GM18526 (cell line): ENCODE measurements around the gene RIC8B.

Source experiments
- POLR2A ChIP-seq: IDR thresholded peaks from 3 replicates; pipeline ENCODE4 v1.6.1; 2011; ENCODE audit not compliant: insufficient read length; ENCODE audit errors: extremely low read depth

RIC8B gene

GRCh38 chr12:106868982-106869700 lies 94.7 kb downstream of the RIC8B start:
- no peak for TF ChIP-seq POLR2A

DNA sequence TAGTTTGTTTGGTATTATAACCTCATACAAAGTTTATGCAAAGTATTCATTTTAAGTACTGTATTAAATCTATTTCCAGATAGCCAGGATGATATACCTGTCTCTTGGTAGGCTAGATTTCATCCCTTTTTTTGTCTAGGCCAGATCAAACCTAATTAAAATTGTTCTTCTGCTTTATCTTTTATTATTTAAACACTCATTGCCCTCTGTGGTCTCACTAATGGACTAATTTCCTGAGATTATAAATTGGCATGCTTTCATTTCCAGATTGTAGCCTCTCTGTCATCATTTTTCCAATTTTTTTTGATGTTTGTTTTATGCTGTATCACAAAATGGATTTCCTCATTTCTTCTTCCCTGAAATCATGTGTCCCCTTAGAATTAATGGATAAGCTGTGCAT lies 95.6 kb downstream of the RIC8B start:
- TF ChIP-seq POLR2A = no peak

GRCh38 chr12:106871477-106871876 lies 97.0 kb downstream of the RIC8B start:
- no peak for TF ChIP-seq POLR2A

DNA sequence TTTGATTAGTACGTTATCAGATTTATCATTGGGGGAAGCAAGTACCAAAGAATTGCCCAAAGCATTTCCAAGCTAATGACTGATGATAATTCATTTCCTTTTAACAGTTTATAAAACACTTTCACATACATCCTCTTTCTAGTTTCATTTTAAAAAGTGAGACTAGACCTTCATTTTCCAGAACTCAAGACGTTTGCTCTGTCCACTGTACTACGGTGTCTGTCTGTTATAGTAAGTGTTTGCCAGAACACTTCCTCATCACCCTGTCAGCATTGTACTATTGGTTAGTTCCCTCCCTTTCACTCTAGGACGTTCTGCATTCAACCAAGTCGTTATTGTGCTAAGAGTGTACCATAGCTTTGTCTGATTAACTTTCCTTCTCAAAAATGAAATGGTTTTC lies 99.5 kb downstream of the RIC8B start:
- TF ChIP-seq POLR2A = no peak

- no peak for TF ChIP-seq POLR2A
These were observed 104.3 kb downstream of the RIC8B start for GRCh38 chr12:106878804-106879203.

- TF ChIP-seq POLR2A = no peak
These were observed 105.1 kb downstream of the RIC8B start for GRCh38 chr12:106879612-106880011.

- TF ChIP-seq POLR2A = no peak
These were observed 108.9 kb downstream of the RIC8B start for GRCh38 chr12:106883426-106883825.

DNA sequence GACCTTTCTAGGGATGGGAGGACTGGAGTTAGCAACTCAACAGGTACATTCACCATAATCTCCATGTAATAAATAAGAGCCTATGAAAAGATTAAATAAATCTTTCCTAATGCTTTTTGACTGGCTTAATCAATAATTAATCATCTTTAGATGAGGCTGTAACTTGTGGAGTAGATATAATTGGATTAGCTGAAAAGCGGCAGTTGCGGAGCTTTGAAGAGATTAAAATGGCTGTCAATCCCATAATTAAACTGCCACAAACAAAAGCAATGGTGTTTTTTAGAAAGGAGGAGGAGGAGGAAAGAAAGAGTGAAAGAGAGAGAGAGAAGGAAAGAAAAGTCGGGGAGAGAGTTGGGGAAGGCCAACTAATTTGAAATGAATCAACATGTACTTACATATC lies 110.5 kb downstream of the RIC8B start:
- no peak for TF ChIP-seq POLR2A

GRCh38 chr12:106885541-106886249 lies 111.2 kb downstream of the RIC8B start:
- TF ChIP-seq POLR2A = no peak

DNA sequence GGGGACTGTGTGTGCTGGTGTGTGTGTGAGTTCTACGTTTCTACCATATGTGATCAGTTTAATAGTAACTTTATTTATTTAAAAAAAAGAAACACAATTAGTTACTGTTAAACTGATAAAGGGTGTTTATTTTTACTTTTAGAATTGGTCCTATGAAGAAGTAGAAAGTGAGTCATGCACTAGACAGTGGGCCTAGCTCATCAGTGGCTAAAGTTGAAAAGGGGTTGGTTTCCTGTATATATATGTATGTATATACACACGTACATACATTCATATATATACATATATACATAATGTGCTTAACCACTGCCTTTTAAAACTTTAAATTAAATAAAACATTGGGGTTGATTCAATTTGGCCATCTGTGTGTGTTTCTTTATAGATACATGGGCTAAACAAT lies 112.5 kb downstream of the RIC8B start:
- no peak for TF ChIP-seq POLR2A

- TF ChIP-seq POLR2A = no peak
These were observed 114.0 kb downstream of the RIC8B start for GRCh38 chr12:106888348-106888970.

GRCh38 chr12:106889326-106889725 lies 114.8 kb downstream of the RIC8B start:
- no peak for TF ChIP-seq POLR2A

GRCh38 chr12:106889950-106890626 lies 115.6 kb downstream of the RIC8B start:
- no peak for TF ChIP-seq POLR2A

GRCh38 chr12:106892075-106892474 lies 117.6 kb downstream of the RIC8B start:
- no peak for TF ChIP-seq POLR2A

- no peak for TF ChIP-seq POLR2A
These were observed 119.0 kb downstream of the RIC8B start for GRCh38 chr12:106893451-106893850.

DNA sequence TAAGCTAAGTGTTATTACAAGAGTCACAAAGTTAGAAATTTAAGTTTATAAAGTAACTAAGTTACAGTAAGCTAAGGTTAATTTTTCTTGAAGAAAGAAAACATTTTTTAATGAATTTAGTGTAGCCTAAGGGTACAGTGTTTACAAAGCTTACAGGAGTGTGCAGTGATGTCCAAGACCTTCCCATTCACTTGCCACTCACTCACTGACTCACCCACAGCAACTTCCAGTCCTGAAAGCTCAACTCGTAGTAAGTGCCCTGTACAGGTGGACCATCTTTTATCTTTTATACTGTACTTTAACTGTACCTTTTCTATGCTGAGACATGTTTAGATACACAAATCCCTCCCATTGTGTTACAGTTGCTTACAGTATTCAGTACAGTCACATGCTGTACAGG lies 120.3 kb downstream of the RIC8B start:
- no peak for TF ChIP-seq POLR2A
